Epidermal melanocyte (primary cell): Measurements from ENCODE around the gene FARS2.

ENCODE experiments used
- DNase-seq: peaks from one replicate; pipeline ENCODE4 v3.0.0; 2011; ENCODE audit warnings: low spot score; ENCODE audit not compliant: insufficient read length

Gene FARS2

DNA sequence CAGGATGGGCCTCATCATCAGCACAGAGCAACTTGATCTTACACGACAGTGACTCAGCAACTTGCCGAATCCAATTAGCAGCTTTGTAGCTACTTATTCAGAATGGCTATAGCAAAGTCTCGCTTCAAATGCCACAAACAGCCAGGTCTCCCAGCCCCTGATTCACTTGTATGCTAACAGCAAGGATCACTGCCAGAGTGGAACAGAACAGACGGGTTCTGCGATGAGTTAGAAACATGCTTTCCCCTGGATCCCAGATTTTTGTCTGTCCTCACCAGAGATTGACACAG is 491.0 kb downstream of the FARS2 start:
- DNase-seq: no peak

DNA sequence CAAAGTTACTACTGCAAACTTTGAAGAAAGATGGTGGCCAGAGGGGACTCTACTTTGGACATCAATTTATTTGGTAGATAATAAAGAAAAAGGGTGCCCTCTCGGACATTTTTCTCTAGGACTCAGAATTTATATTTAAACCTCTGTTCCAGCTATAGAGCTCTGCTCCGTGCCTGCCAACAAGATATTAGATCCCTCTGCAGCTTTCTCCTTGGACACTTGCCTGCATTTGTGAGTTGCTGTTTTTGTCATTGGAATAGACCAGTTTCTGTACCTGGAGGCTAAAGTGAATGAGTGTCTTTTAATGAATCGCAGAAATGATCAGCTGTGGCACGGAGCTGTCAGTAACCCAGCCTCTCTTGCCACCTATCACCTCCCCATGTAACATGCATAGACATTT is 491.9 kb downstream of the FARS2 start:
- DNase-seq: no peak

DNA sequence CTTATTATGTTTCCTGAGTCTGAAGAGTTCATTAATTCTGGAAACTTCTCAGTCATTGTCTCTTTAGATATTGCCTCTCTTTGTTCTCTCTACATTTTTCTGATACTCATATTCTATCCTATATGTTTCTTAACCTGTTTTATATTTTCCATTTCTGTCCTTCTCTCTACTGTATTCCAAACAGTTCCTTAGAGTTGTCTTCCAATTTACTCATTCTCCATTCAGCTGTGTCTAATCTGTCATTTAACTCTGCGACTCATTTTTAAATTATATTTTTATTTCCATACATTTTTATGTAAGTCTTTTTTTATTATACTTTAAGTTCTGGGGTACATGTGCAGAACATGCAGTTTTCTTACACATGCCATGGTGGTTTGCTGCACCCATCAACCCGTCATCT is 493.6 kb downstream of the FARS2 start:
- DNase-seq: no peak

DNA sequence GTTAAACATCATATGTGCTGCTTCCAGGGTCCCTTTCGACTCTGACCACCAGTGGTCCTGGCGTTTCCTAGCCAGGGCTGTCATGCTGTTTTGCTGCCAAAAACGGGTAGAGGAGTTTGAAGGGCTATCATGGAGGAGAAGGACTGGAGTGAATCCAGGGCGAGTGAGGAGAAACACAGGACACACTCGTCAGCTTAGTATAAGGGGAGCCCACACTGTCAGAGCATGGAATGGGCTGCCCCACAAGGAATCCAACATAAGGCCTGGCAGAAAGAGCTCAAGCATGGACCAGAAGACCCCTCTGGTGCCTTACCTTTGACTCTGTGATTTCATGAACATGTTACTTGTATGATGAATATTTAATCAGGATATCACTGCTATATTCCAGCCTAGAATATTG is 498.3 kb downstream of the FARS2 start:
- no peak for DNase-seq

DNA sequence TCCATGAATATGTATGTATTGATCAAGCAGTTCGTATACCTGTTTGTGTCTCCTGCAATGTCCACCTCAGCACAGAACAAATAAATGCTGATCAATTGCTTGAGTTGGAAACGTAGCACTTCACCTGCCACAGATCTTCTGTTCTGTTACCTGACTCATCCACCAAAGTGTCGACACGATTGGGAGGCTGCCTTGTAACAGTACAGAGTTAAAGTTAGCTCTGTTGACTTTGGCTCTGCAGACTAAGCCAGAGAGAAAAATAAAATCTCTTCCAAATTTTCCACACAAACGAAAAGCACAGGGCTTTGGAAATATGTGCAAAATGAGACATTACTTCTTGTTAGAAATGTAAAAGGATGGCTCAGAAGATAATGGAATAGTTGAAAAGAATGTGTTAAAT is 500.1 kb downstream of the FARS2 start:
- no peak for DNase-seq

DNA sequence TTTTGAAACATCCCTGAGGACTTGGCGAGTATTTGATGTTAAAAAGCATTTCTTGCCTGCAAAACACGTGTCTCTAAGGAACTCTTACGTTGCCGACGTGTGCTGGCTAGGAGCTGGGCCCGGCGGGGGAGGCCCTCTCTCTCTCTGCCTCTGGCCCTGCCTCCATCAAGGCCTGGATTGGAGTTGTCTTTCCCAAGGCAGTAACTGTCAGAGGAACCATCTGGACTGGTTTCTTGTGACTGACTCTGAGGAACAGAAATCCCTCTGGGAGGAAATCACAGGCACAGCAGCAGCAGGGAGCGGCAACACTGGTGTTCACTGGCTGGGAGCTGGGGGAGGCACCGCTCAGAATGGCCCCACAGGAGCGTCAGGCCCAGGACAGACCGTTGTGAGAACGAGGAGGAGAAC is 501.3 kb downstream of the FARS2 start:
- DNase-seq: no peak

DNA sequence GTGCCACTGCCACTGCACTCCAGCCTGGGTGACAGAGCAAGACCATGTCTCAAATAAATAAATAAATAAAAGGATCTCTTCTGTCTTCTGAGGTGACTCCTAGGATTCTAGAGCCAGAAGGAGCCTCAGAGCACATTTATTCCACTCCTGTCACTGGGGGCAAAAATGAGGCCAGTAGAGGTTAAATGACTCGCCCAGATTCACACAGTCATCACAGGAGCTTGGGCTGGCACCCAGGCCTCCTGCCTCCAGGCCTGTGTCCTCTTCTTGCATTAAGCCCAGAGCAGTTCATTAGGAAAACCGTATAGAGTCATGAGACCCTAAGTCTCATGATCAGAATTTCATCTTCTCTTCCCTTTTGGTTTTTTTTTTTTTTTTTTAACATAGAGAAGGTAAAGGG is 502.1 kb downstream of the FARS2 start:
- no peak for DNase-seq

DNA sequence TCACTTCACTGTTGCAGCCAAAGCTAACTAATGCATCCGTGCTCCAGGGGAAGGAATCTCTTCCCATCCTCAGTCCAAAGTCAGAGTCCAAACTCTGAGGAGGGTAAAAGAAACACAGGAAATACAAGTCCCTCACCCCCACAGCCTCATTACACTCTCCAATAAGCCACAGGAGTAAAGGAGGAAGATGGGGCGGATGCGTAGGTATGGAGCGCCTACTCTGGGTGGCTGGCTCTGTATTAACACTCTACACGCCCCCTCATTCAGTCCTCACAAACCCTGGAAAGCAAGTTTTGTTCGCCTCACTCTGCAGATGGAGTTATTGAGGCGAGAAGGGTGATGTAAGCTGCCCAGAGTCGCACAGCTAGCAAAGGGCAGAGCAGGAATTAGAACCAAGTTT is 502.6 kb downstream of the FARS2 start:
- no peak for DNase-seq

DNA sequence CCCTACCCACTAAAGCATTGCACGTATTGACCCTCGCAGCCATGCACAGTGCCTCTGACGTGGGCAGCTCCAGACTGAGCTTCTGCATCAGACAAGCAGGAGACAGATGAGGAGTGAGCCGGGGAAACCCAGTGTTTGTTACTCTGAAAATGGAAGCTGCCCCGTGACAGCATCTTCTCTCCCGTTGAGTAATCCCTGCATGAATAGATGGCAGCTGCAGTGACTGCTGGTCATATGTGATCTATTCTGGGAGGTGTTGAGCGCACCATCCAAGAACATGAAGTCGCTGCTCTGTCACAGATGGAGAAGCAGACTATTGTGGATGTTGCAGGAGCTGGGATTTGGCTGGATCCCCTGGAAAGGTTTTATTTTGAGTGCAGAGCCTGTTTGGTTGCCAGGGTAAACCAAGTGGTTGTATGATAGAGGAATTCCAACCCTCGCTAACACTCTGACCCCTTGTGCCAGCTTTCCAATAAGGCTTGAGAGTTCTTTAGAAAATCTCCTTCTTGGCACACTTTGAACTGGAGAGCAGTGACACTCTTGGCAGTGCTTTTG is 503.2 kb downstream of the FARS2 start:
- no peak for DNase-seq

DNA sequence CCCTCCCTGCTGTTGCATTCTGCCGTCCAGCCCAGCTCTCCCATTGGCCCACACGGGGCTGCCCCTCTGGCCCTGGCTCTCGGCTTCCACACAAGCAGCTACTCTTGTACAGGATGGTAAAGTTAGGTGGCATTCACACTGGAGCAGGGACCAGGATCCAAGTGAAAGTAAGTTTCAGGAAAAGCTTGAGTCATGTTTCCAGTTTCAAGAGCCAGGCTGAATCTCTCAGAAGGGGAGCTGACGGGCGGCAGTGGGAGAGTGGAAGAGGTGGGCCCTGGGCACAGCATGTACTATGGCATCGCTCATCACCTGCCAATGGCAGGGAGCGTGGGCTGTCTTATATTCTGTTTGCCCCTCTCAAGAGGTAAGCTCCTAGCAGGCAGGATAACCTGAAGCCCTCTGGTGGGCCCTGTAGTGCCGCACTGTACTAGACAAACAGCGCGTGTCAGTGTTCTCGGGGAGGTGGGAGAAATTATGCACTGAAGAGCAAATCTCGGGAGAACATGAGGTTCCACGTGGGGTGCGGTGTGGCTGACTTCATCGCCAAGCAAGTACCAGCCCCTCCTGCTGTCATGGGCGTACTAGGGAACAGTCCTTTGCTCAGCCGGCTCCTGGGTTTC is 503.9 kb downstream of the FARS2 start:
- DNase-seq: no peak

DNA sequence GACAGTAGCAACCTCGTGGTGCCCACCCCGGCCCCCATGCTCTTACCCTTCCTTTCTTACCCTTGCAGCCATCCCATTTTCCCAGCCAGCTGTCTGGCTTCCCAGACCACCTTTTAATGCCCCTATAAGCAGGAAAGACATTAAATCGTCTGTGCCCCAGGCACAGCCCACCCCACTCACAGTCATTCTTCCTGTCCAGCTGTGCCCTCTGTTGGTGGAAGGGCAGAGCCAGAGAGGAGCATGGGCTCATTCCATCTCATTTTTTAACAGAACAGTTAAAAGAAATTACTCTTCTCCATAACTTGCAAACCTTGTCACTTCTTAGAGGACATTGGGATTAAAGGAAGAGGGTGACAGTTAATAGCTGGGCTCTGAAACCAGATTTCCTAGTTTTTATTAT is 504.9 kb downstream of the FARS2 start:
- no peak for DNase-seq

DNA sequence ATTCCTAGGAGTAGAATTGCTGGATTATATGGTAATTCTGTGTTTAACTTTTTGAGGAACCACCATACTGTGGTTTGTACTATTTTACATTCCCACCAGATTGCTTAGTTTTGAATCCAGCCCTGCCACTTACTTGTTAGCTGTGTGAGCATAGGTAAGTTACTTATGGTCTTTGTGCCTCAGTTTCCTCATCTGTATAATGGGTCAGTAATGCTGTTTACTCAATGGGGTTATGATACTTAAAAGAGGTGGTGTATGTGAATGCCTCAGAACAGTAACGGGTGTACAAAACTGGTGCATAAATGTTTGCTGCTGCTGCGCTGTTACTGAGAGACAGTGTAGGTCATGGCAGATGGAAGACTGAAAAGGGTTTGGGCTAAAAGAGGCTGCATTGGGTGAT is 506.2 kb downstream of the FARS2 start:
- DNase-seq: no peak

DNA sequence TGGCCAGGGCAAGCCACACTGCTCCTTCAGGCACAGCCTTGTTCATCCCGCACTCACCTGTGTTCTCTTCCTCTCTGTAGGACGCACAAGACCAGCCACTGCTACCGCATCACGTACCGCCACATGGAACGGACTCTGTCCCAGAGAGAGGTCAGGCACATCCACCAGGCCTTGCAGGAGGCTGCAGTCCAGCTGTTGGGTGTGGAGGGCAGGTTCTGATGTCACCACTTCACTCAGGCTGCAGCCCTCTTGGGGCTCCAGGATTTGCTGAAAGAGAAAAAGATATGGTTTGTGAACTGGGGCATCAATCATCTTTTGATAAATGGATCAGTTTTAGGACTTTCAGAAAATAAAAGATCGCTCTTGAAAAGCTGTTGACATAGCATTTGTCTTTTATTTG is 509.9 kb downstream of the FARS2 start:
- DNase-seq: no peak

DNA sequence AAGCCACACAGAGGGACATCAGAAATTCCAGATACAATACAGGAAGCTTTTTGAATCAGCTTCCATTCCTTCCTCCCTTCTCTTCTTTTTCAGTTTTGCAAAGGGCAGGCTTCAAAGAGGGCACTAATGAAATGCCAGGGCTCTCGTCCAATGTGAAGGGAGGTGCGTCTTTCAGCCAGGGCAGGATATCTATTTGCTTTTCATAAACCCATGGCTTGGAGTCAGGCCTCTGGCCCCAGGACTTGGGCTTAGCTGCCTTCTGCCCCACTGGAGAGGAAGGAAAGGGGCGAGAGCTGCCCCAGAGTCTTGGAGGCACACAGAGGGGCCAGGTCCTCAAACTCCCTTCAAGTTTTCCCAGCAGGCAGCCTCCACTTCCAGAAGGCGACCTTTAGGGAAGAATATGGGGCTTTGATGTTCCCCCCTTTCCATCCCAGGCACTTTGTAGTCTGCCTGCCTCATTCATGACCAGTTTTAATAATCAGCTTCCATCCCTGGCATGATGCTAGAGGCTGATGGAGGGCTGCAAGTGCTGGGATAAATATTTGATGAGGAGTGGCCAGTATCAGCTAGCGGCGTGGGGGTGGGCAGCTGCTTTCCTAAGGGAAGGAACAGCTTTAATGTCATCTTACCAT is 510.6 kb downstream of the FARS2 start:
- no peak for DNase-seq

DNA sequence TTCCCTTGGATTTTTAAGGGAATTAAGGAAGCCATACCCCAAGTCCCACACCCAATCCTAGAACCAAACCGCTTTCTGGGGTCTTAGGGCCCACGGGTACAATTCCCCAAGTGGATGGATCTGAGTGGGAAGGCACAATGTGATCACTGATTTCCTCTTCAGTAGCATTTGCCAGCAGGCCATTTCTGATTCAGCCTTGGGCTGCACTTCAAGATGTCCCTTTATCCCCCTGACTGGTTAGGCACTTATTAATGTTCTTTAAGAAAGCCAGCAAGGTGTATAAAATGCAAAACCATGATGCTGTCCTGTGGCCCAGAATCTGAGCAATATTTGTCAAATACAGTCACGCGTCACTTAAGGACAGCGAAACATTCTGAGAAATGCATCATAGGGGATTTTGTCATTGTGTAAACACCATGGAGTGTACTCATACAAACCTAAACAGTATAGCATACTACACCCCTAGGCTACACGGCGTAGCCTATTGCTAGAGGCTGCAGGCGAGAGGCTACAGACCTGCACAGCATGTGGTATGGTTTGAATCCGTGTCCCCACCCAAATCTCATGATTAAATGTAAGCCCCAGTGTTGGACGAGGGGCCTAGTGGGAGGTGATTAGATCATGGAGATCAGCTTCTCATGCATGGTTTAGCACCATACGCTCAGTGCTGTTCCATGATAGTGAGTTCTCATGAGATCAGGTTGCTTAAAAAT is 511.3 kb downstream of the FARS2 start:
- no peak for DNase-seq

DNA sequence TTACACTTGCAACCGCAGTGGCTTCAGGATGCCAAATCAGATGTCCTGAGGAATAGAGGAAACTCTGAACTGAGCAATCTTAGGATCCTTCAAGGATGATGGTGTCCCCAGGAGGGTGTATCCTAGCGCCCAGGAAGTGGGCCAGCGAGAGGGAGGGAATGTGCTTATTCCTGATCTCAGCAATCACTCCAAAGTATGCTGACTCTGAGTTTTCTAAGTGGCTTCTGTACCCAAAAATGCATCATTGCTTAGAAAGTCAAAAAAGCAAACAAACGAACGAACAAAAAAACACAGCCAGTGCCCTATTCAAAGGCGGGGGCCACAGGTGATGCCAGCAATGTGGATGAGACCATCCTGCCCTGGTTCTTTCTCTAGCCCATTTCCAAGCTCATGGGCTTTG is 514.8 kb downstream of the FARS2 start:
- no peak for DNase-seq

DNA sequence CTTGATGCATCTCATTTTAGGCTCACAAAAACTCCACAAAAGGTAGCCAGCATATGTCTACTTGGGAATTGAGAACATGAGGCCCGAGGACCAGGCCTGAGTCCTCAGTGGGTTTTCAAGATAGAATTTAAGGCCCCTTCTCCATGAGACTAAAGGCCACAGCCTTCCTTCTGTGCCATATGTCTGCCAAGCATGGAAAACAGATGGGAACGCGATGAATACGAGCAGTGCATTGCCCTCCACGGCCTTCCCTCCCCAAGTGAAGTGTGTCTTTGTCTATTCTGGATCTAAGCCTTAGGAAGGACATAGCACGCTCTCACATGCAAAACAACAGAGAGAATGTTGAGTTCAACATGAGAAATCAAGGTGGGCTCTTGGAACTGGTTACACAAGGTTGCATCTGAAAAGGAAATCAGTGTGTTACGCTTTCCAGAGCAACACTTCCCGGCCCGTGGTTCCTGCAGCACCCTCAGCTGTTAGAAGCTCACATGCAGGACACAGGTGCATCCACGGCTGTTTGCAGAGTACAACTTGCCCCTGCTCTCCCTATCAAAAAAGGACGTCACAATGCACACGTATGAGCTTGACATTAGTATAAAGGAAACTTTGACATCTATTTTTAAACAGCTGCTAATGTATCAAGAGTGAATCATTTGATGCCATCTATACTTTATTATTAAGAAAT is 515.5 kb downstream of the FARS2 start:
- no peak for DNase-seq

DNA sequence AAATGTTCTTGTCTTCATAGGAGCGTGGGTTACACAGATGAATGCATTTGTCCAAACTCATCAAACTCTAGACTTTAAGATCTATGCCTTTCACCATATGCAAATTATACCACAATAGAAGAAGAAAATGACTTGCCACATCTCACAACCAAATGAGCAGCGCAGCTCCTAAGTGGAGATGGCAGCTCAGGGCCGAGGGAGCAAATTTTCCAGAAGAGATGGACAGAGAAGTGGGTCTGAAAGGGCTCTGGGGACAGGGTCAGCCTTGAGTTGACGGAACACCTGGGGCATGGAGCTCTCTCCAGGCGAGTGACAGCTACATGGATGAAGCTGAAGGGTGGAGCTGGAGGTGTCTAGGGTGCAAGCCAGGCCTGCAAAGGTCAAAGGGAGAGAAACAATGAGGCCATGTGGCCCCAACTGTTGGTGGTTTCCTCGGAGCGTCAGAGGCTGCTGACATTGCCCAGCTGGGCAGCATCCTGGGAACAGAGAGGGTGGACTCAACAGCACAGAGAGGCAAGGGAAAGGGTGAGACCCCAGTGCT is 517.1 kb downstream of the FARS2 start:
- no peak for DNase-seq

DNA sequence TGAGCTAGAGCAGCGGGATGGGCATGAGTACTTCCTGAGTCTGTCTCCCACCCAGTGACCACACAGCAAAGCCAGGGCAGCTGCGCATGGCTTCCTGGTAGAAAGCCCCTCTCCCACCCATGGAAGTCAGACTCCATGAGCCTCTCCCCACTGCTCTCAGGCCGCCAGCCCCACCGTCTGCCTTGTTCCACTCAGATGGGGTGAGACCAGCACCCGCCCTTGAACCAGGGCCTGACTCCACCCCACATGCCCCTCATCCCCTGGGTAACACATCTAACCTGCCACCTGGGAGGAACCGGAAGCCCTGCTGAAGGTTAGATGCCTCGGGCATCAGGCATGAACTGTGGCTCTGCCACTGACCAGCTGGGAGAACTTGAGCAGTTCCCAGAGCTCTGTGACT is 517.6 kb downstream of the FARS2 start:
- no peak for DNase-seq

DNA sequence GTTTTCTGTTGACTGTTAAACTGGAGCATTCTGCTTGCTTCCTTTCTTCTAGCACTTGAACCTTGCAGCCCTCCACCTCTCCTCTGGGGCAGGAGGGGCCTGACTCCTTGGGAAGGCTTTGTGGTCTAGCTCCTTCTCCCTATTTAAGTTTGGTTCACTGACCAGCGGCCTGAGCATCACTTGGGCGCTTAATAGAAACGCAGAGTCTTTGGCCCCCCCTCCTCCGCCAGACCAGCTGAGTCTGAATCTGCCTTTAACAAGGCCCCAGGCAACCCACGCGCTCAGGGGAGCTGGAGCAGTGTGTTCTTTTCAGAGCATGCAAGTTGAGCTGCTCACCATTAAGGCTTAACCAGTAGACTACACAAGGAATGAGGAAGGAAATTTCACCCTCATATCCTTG is 519.7 kb downstream of the FARS2 start:
- DNase-seq: no peak

DNA sequence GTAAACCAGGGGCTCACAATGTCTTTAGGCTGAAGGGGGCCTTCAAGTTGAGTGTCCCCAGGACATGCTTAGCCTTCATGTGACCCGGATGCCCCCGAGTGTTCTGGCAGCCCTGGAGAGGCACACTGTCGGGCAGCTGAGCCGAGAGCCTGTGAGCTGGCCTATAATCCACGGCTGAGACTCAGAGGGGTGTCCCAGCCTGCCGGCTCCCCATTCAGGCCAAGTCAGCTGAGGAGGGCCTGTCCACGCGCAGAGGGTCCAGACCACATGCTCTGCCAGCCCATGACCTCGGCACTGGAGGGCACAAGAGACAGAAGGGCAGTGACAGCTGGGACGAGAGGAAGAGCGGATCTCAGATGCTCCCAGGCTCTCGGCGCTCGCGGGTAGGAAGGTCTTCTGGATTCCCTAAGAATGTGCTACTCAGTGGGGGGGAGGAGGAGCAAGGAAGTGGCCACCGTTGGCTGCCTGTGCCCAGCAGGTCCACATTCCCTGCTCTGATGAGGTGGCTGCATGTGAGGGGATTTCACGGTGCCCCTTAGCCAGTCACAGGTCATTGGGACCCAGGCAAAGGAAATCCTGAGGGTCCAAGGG is 520.7 kb downstream of the FARS2 start:
- no peak for DNase-seq
